ENCODE results near the gene HCAR3. TPM values are rescaled to one million over a fixed set of nuclear protein-coding genes. Genes with fewer than 3 reads are reported as not detected.
"Not testable (repeated sequence)": the region's sequence is repeated elsewhere in the genome, so short reads cannot be mapped to it uniquely, and the experiment has no call there.

The HCAR3 gene
- polyA plus RNA-seq, 1 donor from 2014 or later, result not detected

DNA sequence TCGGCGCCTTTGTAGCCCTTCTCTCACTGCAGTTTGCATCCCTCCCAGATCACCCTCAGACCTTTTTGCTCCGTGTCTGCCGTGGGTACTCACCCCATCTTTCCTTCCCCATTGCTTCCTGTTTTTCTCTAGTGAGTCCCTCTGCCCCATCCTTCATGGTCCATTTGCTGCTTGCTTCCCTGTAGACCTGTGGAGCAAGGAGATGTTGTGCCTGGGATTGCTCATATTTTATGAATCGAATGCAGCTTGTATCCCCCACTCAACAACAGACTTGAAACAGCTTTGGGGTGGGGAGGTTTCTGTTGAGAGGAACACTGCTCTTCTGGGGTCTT lies 36.7 kb upstream of the HCAR3 start:
- peak overlapping the region; percentile 99 for H3K4me2 ChIP-seq (ENCODE audit: low read length)
- H3K27me3 ChIP-seq (ENCODE audit: insufficient read depth, low read depth, low read length), result no peaks in the 10 kb centered on the region
- peak overlapping the region; percentile 86 for H3K27ac ChIP-seq (ENCODE audit: low read length)
- H3K9me2 ChIP-seq (ENCODE audit: insufficient read depth, low read length), result no peaks in the 10 kb centered on the region
- no peaks in the 10 kb centered on the region for H3K9me3 ChIP-seq (ENCODE audit: low read length)
- peaks cover 23% of the 10 kb centered on the region for H3K79me2 ChIP-seq (replicated peaks; ENCODE audit: insufficient read depth, low read length)
- peak overlapping the region; percentile 98 for H3K4me3 ChIP-seq (ENCODE audit: low read length)
- peak overlapping the region; percentile 98 for H2AFZ ChIP-seq (ENCODE audit: low read depth, low read length)
- H3F3A ChIP-seq (ENCODE audit: insufficient read depth, low read length, poor library complexity, severe bottlenecking), result peaks cover 3% of the 10 kb centered on the region
- H3K36me3 ChIP-seq (ENCODE audit: insufficient read depth, low read length), result no peaks in the 10 kb centered on the region
- H4K20me1 ChIP-seq (ENCODE audit: insufficient read depth), result no peaks in the 10 kb centered on the region
- peak overlapping the region; percentile 93 for H3K9ac ChIP-seq (ENCODE audit: low read length)
- TF ChIP-seq POLR2AphosphoS5 (IDR thresholded peaks at IDR 0.05) (no peak), RAD21 (conservative IDR thresholded peaks at IDR 0.05) (no peak)
- TF ChIP-seq, protein P1, sequence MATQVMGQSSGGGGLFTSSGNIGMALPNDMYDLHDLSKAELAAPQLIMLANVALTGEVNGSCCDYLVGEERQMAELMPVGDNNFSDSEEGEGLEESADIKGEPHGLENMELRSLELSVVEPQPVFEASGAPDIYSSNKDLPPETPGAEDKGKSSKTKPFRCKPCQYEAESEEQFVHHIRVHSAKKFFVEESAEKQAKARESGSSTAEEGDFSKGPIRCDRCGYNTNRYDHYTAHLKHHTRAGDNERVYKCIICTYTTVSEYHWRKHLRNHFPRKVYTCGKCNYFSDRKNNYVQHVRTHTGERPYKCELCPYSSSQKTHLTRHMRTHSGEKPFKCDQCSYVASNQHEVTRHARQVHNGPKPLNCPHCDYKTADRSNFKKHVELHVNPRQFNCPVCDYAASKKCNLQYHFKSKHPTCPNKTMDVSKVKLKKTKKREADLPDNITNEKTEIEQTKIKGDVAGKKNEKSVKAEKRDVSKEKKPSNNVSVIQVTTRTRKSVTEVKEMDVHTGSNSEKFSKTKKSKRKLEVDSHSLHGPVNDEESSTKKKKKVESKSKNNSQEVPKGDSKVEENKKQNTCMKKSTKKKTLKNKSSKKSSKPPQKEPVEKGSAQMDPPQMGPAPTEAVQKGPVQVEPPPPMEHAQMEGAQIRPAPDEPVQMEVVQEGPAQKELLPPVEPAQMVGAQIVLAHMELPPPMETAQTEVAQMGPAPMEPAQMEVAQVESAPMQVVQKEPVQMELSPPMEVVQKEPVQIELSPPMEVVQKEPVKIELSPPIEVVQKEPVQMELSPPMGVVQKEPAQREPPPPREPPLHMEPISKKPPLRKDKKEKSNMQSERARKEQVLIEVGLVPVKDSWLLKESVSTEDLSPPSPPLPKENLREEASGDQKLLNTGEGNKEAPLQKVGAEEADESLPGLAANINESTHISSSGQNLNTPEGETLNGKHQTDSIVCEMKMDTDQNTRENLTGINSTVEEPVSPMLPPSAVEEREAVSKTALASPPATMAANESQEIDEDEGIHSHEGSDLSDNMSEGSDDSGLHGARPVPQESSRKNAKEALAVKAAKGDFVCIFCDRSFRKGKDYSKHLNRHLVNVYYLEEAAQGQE (IDR thresholded peaks at IDR 0.05; ENCODE audit: borderline replicate concordance), result no peak

DNA sequence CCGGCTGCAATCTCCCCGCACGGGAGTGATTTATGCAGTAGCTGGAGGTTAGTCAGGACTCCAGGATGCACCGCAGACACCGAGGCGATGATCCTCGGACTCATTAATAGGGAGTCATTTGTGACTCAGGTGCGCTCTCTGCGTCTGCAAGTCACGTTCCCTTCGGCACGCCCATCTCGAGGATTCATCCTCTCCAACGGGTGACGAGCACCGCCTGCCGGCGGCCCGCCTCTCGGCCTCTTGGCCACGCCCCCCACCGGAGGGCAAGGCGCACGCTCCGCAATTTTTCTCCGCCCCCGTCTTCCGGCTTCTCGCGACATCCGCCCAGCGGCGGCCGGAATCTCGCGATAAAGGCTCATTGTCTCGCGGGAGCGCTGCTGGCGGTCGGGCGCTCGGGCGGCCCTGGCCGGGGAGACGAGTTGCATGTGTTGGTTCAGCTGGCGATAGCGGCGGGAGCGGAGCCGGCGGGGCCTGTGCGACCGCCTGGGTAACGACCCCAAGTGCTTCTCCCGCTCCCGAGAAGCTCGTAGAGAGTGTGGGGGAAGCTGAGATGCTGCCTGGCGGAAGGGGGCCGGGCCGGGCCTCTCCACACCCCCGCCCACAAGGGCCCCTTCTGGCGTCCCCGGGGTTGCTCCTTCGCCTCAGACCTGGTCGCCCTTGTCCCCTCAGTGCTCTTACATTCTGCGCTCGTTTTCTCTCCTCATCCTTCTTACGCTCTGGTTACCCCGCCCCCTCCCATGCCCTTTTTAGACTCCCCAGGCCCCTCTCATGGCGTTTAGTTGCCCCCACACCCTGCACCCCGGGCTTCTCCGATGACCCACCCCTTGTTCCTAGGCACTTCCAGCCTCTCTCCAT lies 36.1 kb upstream of the HCAR3 start, which contains the start of gene DENR:
DENR (plus strand) TSS at position 361 of the 855 bp plus-strand sequence. CDS start 878 bp downstream, outside the sequence.
- H2AFZ ChIP-seq (ENCODE audit: low read depth, low read length), result peak within 1 kb of the TSS; percentile 98

DNA sequence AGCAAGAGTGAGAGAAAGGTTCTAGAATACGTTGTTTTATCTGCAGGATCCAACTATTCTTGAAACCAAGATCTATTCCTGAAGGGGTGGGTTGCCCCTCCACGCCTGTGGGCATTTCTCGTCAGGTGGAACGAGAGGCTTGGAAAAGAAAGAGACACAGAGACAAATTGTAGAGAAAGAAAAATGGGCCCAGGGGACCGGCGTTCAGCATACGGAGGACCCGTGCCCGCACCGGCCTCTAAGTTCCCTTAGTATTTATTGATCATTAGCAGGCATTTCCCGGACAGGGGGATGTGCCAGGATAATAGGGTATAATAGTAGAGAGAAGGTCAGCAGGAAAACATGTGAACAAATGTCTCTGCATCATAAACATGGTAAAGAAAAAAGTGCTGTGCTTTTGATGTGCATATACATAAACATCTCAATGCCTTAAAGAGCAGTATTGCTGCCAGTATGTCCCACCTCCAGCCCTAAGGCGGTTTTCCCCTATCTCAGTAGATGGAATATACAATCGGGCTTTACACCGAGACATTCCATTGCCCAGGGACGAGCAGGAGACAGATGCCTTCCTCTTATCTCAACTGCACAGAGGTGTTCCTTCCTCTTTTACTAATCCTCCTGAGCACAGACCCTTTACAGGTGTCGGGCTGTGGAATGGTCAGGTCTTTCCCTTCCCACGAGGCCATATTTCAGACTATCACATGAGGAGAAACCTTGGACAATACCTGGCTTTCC lies 34.3 kb upstream of the HCAR3 start:
- H3K4me3 ChIP-seq (ENCODE audit: low read length); H3K27me3 ChIP-seq (ENCODE audit: insufficient read depth, low read depth, low read length); H2AFZ ChIP-seq (ENCODE audit: low read depth, low read length); H4K20me1 ChIP-seq (ENCODE audit: insufficient read depth); H3K9me3 ChIP-seq (ENCODE audit: low read length); H3K36me3 ChIP-seq (ENCODE audit: insufficient read depth, low read length); H3K9me2 ChIP-seq (ENCODE audit: insufficient read depth, low read length); H3K9ac ChIP-seq (ENCODE audit: low read length); H3K4me2 ChIP-seq (ENCODE audit: low read length); H3K27ac ChIP-seq (ENCODE audit: low read length); H3F3A ChIP-seq (ENCODE audit: insufficient read depth, low read length, poor library complexity, severe bottlenecking): not testable (repeated sequence)
- peaks cover 23% of the 10 kb centered on the region for H3K79me2 ChIP-seq (replicated peaks; ENCODE audit: insufficient read depth, low read length)

More for the DNA sequence above, 36.1 kb upstream of the HCAR3 start, which contains the start of gene DENR:
- Histone ChIP-seq H4K20me1 (ENCODE audit: insufficient read depth) (no peaks in the 10 kb centered on the region), H3K27ac (ENCODE audit: low read length) (peak within 1 kb of the TSS; percentile 86), H3K4me3 (ENCODE audit: low read length) (peak within 1 kb of the TSS; percentile 98), H3K9ac (ENCODE audit: low read length) (peak within 1 kb of the TSS; percentile 93), H3K79me2 (replicated peaks; ENCODE audit: insufficient read depth, low read length) (peaks cover 23% of the 10 kb centered on the region), H3K4me2 (ENCODE audit: low read length) (peak within 1 kb of the TSS; percentile 99), H3F3A (ENCODE audit: insufficient read depth, low read length, poor library complexity, severe bottlenecking) (peaks cover 3% of the 10 kb centered on the region), H3K9me2 (ENCODE audit: insufficient read depth, low read length) (no peaks in the 10 kb centered on the region), H3K36me3 (ENCODE audit: insufficient read depth, low read length) (no peaks in the 10 kb centered on the region), H3K27me3 (ENCODE audit: insufficient read depth, low read depth, low read length) (no peaks in the 10 kb centered on the region), H3K9me3 (ENCODE audit: low read length) (no peaks in the 10 kb centered on the region)
- peak; percentile 93 for TF ChIP-seq RAD21 (conservative IDR thresholded peaks at IDR 0.05)
- TF ChIP-seq MXI1 (conservative IDR thresholded peaks at IDR 0.05; ENCODE audit: poor library complexity, severe bottlenecking), result peak; percentile 93
- TF ChIP-seq EP300 (conservative IDR thresholded peaks at IDR 0.05; ENCODE audit: poor library complexity, severe bottlenecking), result peak; percentile 51
- TF ChIP-seq, protein P2, sequence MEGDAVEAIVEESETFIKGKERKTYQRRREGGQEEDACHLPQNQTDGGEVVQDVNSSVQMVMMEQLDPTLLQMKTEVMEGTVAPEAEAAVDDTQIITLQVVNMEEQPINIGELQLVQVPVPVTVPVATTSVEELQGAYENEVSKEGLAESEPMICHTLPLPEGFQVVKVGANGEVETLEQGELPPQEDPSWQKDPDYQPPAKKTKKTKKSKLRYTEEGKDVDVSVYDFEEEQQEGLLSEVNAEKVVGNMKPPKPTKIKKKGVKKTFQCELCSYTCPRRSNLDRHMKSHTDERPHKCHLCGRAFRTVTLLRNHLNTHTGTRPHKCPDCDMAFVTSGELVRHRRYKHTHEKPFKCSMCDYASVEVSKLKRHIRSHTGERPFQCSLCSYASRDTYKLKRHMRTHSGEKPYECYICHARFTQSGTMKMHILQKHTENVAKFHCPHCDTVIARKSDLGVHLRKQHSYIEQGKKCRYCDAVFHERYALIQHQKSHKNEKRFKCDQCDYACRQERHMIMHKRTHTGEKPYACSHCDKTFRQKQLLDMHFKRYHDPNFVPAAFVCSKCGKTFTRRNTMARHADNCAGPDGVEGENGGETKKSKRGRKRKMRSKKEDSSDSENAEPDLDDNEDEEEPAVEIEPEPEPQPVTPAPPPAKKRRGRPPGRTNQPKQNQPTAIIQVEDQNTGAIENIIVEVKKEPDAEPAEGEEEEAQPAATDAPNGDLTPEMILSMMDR (IDR thresholded peaks at IDR 0.05; ENCODE audit: poor library complexity, severe bottlenecking), result peak; percentile 95
- peak; percentile 72 for TF ChIP-seq TAF1 (IDR thresholded peaks at IDR 0.05; ENCODE audit: low read depth)
- no peak for TF ChIP-seq EZH2 (IDR thresholded peaks at IDR 0.05; ENCODE audit: borderline replicate concordance, insufficient read depth, low read length, poor library complexity, severe bottlenecking)
- peak; percentile 80 for TF ChIP-seq SMC3 (conservative IDR thresholded peaks at IDR 0.05; ENCODE audit: poor library complexity)
- TF ChIP-seq POLR2AphosphoS5 (IDR thresholded peaks at IDR 0.05), result peak; percentile 91
- TF ChIP-seq, protein P1 (IDR thresholded peaks at IDR 0.05; ENCODE audit: borderline replicate concordance), result peak; percentile 67
